Lung (tissue), 12 donors: ENCODE data around the gene PMM2. TPM values are rescaled to one million over a fixed set of nuclear protein-coding genes. Genes with fewer than 3 reads are reported as not detected.

ENCODE experiments used
- ATAC-seq: fragments of 200-7000 bp; cut with Tn5 transposase; one replicate; pipeline ENCODE4 v1.9.1; 2020; ENCODE audit warnings: moderate number of reproducible peaks; ENCODE audit not compliant: insufficient read depth, low FRiP score
- DNase-seq, 3 donors: peaks; one replicate each; pipeline ENCODE4 v3.0.0-alpha.2; 2013 to 2017
- H3K27ac ChIP-seq, 2 donors: one replicate each; pipeline ENCODE4 v1.5.1; 2013; ENCODE audit warnings: mild to moderate bottlenecking in 2 of 2, moderate library complexity in 2 of 2, control low read depth in 1 of 2, inconsistent platforms in 1 of 2, low read depth in 1 of 2, low read length in 1 of 2
- H3K27me3 ChIP-seq, 3 donors: one replicate each; pipeline ENCODE4 v1.5.1; 2013; ENCODE audit warnings: low read length in 2 of 3; ENCODE audit not compliant: control insufficient read depth in 3 of 3, insufficient read depth in 3 of 3
- H3K36me3 ChIP-seq, 4 donors: one replicate each; pipeline ENCODE4 v1.5.1; 2013; ENCODE audit warnings: low read length in 4 of 4, mild to moderate bottlenecking in 1 of 4, moderate library complexity in 1 of 4; ENCODE audit not compliant: control insufficient read depth in 4 of 4, insufficient read depth in 4 of 4
- H3K4me1 ChIP-seq, 5 donors: one replicate each; pipeline ENCODE4 v1.5.1; 2013; ENCODE audit warnings: low read length in 5 of 5, mild to moderate bottlenecking in 2 of 5, moderate library complexity in 1 of 5; ENCODE audit not compliant: control insufficient read depth in 5 of 5, insufficient read depth in 5 of 5
- H3K4me3 ChIP-seq: one replicate; pipeline ENCODE4 v1.5.1; 2013; ENCODE audit warnings: mild to moderate bottlenecking, control low read depth, moderate library complexity
- H3K9ac ChIP-seq, 2 donors: one replicate each; pipeline ENCODE4 v1.5.1; 2013; ENCODE audit warnings: low read length in 2 of 2, control low read depth in 1 of 2; ENCODE audit not compliant: insufficient read depth in 1 of 2
- H3K9me3 ChIP-seq, 4 donors: one replicate each; pipeline ENCODE4 v1.5.1; 2013; ENCODE audit warnings: low read length in 3 of 4, mild to moderate bottlenecking in 1 of 4, moderate library complexity in 1 of 4; ENCODE audit not compliant: control insufficient read depth in 4 of 4, insufficient read depth in 3 of 4
- CTCF ChIP-seq: IDR thresholded peaks from 2 replicates; pipeline ENCODE4 v1.5.1; 2012; ENCODE audit warnings: mild to moderate bottlenecking; ENCODE audit errors: control extremely low read depth, extremely low read depth
- WGBS, 2 donors: extraction: QIAGEN DNeasy Blood & Tissue Kit; methylation state at CpG; one replicate each; pipeline ENCODE4 v1.1.7; 2013; 5-methylcytosine and 5-hydroxymethylcytosine counted together
- polyA plus RNA-seq, 2 donors: library from polyadenylated mRNA; stranded (reverse); fragments of 200-250 nt; gene quantifications; one replicate each; pipeline ENCODE4 v1.2.1, GENCODE V29; 2013
- total RNA-seq, 2 donors: library from RNA; depleted of rRNA in 1 of 2; stranded (reverse); fragments of >200 nt in 1 of 2; gene quantifications; one replicate each; pipeline ENCODE4 v1.2.1, GENCODE V29; 2014 to 2021
- donor health status: control.
- donor health status: control.
- donor health status: Bipolar disorder and iron deficiency.
- donor health status: healthy.
- donor health status: DM: yes; HTN: yes; CAD: no.

PMM2 gene
- total and polyA plus RNA-seq, 4 donors = 27.1 to 40.0 (median 32.0) TPM

- DNase-seq = peak in 2 of 3 donors; percentile 46 to 47
- no peaks in the 10 kb centered on the region for H3K9me3 ChIP-seq
- WGBS, 2 donors = 67 to 77% methylated on average over 10 of the region's 10 CpGs
- no peak overlapping the region for H3K27ac ChIP-seq
- H3K9ac ChIP-seq = no peak overlapping the region
- H3K4me1 ChIP-seq = peaks cover 0 to 1% (median 0%) of the 10 kb centered on the region in 5 donors
- ATAC-seq = no peak
- no peak for TF ChIP-seq CTCF
- H3K36me3 ChIP-seq = peaks cover 10 to 38% (median 22%) of the 10 kb centered on the region in 4 donors
- no peaks in the 10 kb centered on the region for H3K27me3 ChIP-seq
- no peak overlapping the region for H3K4me3 ChIP-seq
Observed at GRCh38 chr16:8818504-8819270, 21.0 kb downstream of the PMM2 start.

- WGBS, 2 donors = 81% methylated on average over 6 of the region's 6 CpGs
- no peak overlapping the region for H3K27ac ChIP-seq
Observed at GRCh38 chr16:8819411-8820034, 21.9 kb downstream of the PMM2 start.

GRCh38 chr16:8822403-8822802, 24.8 kb downstream of the PMM2 start:
- ATAC-seq (no peak), DNase-seq (no peak)
- 92 to 94% methylated on average over 3 of the region's 3 CpGs for WGBS, 2 donors
- Histone ChIP-seq H3K9me3 (no peaks in the 10 kb centered on the region), H3K36me3 (peaks cover 3 to 16% (median 12%) of the 10 kb centered on the region in 4 donors), H3K4me3 (no peak overlapping the region), H3K4me1 (peaks cover 0 to 1% (median 0%) of the 10 kb centered on the region in 5 donors), H3K27me3 (no peaks in the 10 kb centered on the region), H3K27ac (no peak overlapping the region), H3K9ac (no peak overlapping the region)
- no peak for TF ChIP-seq CTCF

More at GRCh38 chr16:8819411-8820034, 21.9 kb downstream of the PMM2 start:
- ATAC-seq = no peak
- Histone ChIP-seq H3K27me3 (no peaks in the 10 kb centered on the region), H3K4me3 (no peak overlapping the region), H3K9ac (no peak overlapping the region), H3K4me1 (peaks cover 0 to 1% (median 0%) of the 10 kb centered on the region in 5 donors), H3K36me3 (peaks cover 7 to 33% (median 17%) of the 10 kb centered on the region in 4 donors), H3K9me3 (no peaks in the 10 kb centered on the region)
- peak in 1 of 3 donors; percentile 13 for DNase-seq
- no peak for TF ChIP-seq CTCF
